ENCODE measurements around the gene MNS1. TPM values are rescaled to one million over a fixed set of nuclear protein-coding genes. Genes with fewer than 3 reads are reported as not detected.

Gene MNS1
- total and polyA plus RNA-seq, 9 of the 15 experiments (the other 6 are each of a cell fraction or from before 2014, with no cell fraction given) = 1.1 to 10.3 (median 2.5) TPM

DNA sequence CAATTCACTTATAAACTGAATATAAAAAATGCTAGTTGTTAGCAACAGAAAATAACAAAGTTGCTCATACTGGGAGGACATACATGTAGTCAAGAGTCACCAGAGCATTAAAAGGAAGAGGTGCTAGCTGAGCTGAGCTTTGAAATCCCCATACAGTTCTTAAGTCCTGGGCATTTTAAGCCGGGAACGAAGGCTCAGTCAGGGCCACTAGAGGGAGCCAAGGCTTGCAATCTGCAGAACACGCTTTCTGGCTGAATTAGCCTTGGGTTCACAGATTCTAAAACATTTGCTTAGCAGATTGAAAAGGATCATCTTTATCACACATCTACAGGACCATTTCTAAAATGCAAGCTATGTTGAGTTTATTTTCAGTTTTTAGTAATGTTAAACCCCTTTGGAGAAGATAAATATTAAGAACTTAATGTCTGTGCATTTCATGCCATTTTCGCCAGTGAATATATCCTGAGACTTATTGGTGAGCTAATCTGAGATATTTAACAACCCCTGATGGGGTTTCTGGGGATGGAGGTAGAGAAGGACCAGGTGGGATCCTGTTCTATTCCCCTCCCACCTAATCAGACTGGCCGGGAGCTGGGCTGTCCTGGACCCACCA lies 26.3 kb upstream of the MNS1 start:
- no peaks in the 10 kb centered on the region for H3K79me2 ChIP-seq (ENCODE audit: control insufficient read depth, insufficient read depth, low read length)
- H3K36me3 ChIP-seq (ENCODE audit: control insufficient read depth, insufficient read depth, low read length) = no peaks in the 10 kb centered on the region
- in situ Hi-C loops (cut with MboI) (loop anchor here (5.0 to 25.0 kb wide), 4 partner anchors 321 to 1044 kb away; no protein-coding TSS in a partner anchor), intact Hi-C loops (cut with micrococcal nuclease) (loop anchor here (10.0 kb wide), 2 partner anchors 654 to 724 kb away; no protein-coding TSS in a partner anchor)
- H3K9ac ChIP-seq (ENCODE audit: insufficient read depth in 1 of 2, low read depth in 2 of 2, low read length in 2 of 2) = no peak overlapping the region
- H3K4me2 ChIP-seq (ENCODE audit: insufficient read depth, low read length) = no peak overlapping the region
- H3K9me1 ChIP-seq (ENCODE audit: control insufficient read depth, insufficient read depth, low read length) = no peaks in the 10 kb centered on the region
- no peak overlapping the region for H3K4me3 ChIP-seq
- 19% methylated on average over 5 of the region's 5 CpGs for WGBS (ENCODE audit: insufficient coverage, low coverage, missing lambda C conversion rate)
- ChIA-PET POLR2A (interaction anchor here (1.0 kb wide), 1 partner anchor 240 kb away, joined by 4 read pairs; no protein-coding TSS in a partner anchor), CTCF (ENCODE audit: low intra/inter-chr PET ratio) (interaction anchor here (0.7 to 1.3 kb wide), 2 partner anchors 815 to 1036 kb away, joined by 3 to 5 read pairs; no protein-coding TSS in a partner anchor)
- peak; percentile 52 to 74 (median 65) for DNase-seq (ENCODE audit: extremely low read depth in 1 of 4, low spot score in 3 of 4)
- peak; percentile 95 for ATAC-seq
- BruUV-seq (replicated peaks) = no TSS peak
- no peaks in the 10 kb centered on the region for H3K27me3 ChIP-seq (ENCODE audit: control insufficient read depth in 2 of 2, insufficient read depth in 2 of 2, low read length in 2 of 2)
- H2AFZ ChIP-seq (ENCODE audit: low read depth, low read length) = no peak overlapping the region
- H3K4me1 ChIP-seq (replicated peaks in 1 of 2; ENCODE audit: control insufficient read depth in 2 of 2, insufficient read depth in 2 of 2, low read length in 2 of 2) = no peaks in the 10 kb centered on the region; a peak in 1 of 5 replicates
- peak; percentile 94 for FAIRE-seq
- H3K27ac ChIP-seq (ENCODE audit: extremely low read depth, low read depth, low read length) = no peak overlapping the region
- no peaks in the 10 kb centered on the region for H4K20me1 ChIP-seq (replicated peaks; ENCODE audit: control insufficient read depth, insufficient read depth, low read length)
- no peaks in the 10 kb centered on the region for H3K9me3 ChIP-seq (replicated peaks; ENCODE audit: control insufficient read depth, insufficient read depth, low read depth, low read length)
- TF ChIP-seq ZNF165 (CRISPR knock-in tag; IDR thresholded peaks at IDR 0.05; ENCODE audit: borderline replicate concordance) (no peak), JUND (IDR thresholded peaks at IDR 0.05; ENCODE audit: borderline replicate concordance, low read depth, low read length) (0 out of 2 replicates have a peak, but pooled peaks have one; percentile 8), JUND (tag; IDR thresholded peaks at IDR 0.05; ENCODE audit: borderline replicate concordance, low read depth, low read length) (no peak), SMC3 (conservative IDR thresholded peaks at IDR 0.05; ENCODE audit: insufficient read depth, low read depth, low read length) (peak; percentile 76), ASH1L (IDR thresholded peaks at IDR 0.05; ENCODE audit: borderline replicate concordance, low read depth, partially characterized antibody) (no peak), SRF (CRISPR knock-in tag; IDR thresholded peaks at IDR 0.05) (0 out of 4 replicates have a peak, but pooled peaks of 1 of the 2 experiments have one; percentile 10), CHCHD3 (CRISPR knock-in tag; IDR thresholded peaks at IDR 0.05) (no peak), STAG1 (CRISPR knock-in tag; IDR thresholded peaks at IDR 0.05; ENCODE audit: borderline replicate concordance) (peak; percentile 85; the same call in 1 of the 2 replicates), RAD21 (CRISPR knock-in tag; conservative IDR thresholded peaks at IDR 0.05 in 1 of 2, IDR thresholded peaks at IDR 0.05 in 1 of 2) (peak; percentile 73 to 87)
- TF ChIP-seq, protein P1, sequence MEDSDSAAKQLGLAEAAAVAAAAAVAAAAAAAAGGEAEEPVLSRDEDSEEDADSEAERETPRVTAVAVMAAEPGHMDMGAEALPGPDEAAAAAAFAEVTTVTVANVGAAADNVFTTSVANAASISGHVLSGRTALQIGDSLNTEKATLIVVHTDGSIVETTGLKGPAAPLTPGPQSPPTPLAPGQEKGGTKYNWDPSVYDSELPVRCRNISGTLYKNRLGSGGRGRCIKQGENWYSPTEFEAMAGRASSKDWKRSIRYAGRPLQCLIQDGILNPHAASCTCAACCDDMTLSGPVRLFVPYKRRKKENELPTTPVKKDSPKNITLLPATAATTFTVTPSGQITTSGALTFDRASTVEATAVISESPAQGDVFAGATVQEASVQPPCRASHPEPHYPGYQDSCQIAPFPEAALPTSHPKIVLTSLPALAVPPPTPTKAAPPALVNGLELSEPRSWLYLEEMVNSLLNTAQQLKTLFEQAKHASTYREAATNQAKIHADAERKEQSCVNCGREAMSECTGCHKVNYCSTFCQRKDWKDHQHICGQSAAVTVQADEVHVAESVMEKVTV (CRISPR knock-in tag; IDR thresholded peaks at IDR 0.05) = peak; percentile 69

All from K562 (cell line).